Activated CD8-positive, alpha-beta memory T cell treated with anti-CD3 and anti-CD28 coated beads for 24 hours (primary cell): Measurements from ENCODE around the gene FBXW7.

Experiments
- DNase-seq: peaks from one replicate; pipeline ENCODE4 v3.0.0-alpha.2; 2020

Gene FBXW7

GRCh38 chr4:152421576-152421975, 114.3 kb downstream of the FBXW7 start:
- no peak for DNase-seq

DNA sequence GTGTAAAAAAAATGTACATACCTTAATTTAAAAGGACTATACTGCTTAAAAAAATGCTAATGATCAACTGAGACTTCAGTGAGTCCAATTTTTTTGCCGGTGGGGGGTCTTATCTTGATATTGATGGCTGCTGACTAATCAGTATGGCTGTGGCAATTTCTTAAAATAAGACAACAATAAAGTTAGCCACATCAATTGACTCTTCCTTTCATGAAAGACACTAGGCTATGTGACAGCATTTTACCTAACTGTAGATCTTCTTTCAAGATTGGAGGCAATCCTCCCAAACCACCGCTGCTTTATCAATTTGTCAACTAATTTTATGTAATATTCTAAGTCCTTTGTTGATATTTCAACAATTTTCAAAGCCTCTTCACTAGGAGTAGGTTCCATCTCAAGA, 116.1 kb downstream of the FBXW7 start:
- no peak for DNase-seq

DNA sequence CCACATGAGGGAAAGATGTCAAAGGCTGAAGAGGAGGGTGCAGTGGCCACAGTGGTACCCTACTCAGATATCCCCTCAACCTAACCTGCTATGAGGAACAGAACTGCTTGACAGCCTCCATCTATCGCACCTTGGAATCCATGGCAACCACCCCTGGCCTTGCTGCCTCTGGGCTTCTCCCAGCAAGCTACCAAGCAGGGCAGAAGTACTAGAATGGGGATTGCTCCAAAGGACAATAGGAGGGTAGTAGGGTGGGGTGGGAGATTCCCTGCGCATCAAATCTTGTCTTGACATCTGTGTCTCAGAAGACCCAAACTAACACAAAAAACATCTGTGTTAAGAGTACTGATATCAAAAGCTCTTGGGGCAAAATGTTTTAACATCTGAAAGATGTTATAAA, 118.2 kb downstream of the FBXW7 start:
- DNase-seq, result no peak

GRCh38 chr4:152415980-152416379, 119.9 kb downstream of the FBXW7 start:
- no peak for DNase-seq

DNA sequence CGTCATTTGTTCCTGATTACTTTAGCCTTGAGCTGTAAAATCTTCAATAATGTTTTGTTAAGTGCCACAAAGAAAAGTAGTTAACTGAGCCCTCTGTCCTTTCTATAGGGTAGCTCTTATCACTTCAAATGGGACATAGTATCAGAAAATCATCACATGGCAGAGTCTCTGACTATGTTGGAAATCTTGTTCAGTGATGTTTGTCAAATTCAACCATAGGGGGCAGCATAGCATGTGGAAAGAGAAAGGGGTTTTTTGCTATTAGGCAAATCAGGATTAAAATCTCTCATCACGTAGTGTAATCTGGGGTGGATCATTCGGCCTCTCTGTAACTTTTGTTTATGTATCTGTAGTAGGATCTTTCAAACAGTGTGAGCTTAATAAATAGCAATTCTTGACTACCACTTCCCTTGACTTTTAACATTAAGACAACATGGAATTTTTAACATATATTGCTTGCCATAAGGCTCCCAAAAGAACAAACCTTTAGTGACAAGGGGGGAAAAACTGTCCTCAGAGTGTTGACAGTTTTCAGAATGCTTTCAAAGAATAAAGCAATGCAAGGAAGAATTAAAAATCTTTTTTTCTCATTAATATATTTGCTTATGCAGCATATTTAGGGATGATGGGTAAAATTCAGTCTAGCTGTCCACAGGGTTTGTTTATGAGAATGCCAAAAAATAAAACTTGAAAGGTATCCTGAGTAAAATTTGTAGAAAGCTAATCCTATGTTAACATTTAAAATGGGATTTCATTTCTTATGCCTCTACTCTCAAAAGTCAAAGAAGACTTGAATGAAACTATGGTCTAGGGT, 127.2 kb downstream of the FBXW7 start:
- no peak for DNase-seq

DNA sequence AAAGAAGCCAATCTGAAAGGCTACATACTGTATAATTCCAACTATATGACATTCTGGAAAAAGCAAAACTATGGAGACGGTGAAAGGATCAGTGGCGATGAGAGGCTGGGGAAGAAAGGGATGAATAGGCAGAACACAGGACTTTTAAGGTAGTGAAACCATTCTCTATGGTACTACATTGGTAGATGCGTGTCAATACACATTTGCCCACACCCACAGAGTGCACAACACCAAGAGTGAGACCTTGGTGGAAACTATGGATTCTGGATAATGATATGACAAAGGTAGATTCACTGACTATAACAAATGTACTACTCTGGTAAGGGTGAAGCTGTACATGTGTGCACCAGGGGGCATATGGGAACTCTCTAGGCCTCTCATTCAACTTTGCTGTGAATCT, 134.5 kb downstream of the FBXW7 start:
- DNase-seq, result no peak

DNA sequence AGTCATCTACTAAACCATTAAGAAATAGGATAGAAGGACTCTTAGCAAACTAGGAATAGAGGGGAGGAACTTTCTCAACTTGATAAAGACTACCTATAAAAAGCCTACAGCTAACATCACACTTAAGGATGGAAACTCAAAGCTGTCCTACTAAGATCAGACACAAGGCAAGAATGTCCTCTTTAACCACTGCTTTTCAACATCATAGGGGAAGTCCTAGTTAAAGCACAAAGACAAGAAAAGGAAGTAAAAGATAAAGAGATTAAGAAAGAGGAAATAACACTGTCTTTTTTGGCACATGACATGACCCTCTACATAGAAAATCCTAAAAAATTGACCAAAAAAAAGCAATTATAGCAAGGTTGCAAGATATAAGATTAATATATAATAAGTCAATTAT, 136.6 kb downstream of the FBXW7 start:
- no peak for DNase-seq

DNA sequence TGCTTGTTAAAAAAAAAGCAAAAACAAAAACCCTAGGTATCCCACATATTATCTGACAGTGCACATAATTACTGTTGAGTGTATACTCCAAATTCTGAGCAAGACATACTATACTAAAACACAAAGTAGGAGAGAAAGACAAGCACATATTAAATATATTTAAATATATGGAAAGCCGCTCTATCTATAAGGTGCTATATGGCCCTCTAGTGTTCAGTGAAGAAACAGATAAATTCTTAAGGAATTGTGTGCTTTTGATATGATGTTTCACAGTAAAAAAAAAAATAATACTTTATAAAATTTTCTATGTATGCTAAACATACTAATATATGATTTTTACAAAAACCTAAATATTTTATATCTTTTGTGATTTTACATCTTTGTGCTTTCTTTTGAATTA, 137.8 kb downstream of the FBXW7 start:
- DNase-seq, result no peak

- no peak for DNase-seq
Measured at GRCh38 chr4:152394791-152395190, 141.1 kb downstream of the FBXW7 start.

DNA sequence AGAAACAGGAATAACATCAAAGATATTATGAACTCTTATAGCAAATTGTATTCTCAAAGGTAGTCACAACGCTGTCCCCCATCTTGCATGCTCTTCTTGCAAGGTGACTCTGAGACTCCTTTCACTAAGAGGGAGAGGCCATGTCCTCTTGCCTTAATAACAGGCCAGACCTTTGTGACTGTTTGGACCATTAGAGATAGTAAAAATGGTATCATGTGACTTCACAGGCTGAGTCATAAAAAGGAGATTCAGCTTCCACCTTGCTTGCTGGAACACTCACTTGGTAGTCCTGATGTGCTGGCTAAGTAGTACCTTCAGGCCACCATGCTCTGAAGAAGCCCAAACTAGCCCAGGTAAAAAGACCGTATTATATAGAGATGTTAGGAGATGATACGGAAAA, 143.8 kb downstream of the FBXW7 start:
- no peak for DNase-seq

DNA sequence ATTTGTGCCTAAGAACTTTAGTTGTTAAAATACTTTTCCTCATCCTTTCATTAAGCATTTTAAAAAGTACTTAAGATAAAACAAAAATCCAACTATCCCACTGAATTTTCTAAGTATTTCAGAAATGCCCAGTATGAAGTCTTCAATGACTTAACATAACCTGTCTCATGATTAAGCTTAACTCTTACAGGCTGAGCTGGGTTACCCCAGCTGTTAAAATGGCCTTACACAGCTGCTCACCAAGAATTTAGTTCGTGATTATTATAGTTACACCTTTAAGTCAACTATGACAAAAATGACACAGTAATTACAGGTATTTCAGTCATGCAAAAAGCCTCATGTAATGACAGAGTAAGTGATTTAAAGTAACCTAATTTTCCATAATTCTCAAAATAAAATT, 145.7 kb downstream of the FBXW7 start:
- no peak for DNase-seq

- DNase-seq, result no peak
Measured at GRCh38 chr4:152389359-152389758, 146.5 kb downstream of the FBXW7 start.

DNA sequence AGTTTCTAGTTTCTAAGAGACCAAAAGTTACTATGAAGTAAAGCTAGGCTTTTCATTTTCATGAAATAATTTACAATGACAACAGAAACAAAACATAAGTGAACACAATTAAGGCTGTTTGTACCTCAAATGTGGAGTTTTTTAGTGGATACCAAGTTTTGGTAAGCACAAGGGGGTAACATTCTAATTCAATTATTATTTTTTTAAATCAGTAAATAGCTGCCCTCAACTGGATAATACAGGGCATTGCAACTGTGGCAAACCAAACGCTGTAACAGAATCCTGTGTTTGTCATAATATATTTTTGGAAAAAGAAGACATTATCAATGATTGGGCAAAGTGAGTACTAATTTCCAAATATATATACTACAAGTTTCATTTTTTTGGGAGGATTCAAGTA, 150.3 kb downstream of the FBXW7 start:
- no peak for DNase-seq

DNA sequence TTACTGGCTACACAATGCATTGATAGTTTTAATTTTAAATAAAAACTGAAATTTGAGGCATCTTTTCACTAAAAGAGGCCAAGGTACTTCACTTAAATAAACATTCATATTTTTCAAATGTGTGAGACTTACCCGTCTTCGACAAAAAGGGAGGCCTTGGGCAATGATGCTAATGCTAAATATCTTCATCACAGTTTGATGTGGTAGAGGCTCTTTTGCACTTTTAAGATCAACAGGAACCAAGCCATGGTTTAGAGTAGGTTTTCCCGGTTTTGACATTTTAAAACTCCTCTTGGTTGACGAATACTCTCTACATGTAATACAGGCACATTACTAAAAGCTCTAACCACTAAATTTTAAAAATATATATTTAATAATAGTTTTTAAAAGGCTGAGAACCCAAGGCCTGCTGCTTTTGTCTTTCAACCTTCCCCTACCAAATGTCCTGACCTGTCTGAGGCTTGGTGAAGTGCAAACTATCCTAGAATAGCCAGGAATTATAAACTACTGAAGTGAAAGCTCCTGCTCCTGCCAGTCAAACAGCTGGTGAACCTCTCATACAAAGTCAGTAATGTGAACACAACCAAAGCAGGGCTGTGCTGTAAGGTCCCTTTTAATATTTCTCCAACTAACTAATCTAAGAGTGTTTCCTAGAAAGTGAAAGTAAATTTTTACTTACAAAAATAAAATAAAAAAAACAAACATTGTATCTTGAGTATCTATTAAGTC, 153.7 kb downstream of the FBXW7 start:
- DNase-seq, result no peak

DNA sequence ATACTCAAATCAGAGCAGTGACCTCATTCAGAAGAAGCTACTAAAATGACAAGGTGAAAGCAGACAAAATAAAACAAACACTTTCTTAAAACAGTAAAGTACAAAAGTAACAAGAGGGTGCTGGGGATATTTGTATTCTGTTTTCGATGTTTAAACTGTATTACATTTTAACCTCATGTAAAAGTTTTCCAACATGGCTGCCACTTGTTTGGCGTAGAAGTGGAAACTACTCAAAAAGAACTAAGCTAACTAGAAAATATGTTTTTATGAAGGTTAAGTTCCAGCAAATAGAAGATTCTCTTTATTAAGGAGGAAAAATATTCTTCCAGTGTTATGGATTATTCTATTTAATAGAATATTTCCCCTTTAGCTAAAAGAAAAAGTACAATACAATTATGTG, 155.0 kb downstream of the FBXW7 start:
- DNase-seq, result no peak

DNA sequence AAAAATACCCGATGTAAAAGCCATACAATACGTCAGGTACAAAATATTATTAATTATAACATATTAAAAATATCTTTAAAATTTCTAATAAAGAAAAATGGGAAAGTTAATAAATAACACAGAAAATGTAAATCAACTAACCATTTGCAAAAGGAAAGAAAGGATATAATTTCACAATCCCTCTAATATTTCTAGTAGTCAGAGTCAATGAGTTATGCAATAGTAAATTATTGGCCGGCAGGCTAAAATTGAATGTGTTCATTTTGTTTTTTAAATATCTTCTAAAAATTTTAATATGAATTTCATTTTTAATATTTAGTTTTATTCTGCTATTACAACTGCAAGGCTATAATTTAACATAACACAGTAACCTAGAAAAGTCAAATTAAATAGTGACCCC, 155.7 kb downstream of the FBXW7 start:
- DNase-seq, result no peak

DNA sequence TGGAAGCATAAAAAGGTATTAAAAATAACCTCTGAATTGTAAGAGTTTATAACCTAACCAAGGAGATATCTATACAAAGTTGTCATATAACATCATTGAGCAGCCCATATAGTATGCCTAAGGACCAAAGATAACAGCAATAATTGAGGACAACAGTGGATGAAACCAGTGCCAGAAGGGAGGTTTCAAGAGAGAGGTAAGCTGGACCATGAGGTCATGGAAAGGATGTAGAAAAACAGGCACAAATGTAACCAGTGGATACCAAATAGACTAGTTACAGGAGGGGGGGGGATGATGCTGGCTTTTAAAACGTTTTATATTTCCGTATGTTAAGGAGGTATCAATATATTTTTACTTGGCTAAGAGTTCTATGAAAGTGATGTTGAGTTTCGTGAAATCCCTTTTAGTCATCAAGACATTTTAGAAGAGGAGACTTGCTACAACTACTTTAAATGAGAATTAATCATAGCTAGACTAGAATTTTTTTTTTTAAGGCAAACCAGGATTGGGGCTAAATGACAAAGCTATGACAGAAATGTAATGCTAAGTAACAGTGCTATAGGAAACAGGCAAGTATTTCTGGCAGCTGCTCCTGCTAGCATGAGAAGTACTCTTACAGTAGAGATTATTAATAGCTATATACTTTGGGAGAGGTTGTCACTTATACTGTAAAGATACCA, 161.1 kb downstream of the FBXW7 start:
- DNase-seq, result no peak

DNA sequence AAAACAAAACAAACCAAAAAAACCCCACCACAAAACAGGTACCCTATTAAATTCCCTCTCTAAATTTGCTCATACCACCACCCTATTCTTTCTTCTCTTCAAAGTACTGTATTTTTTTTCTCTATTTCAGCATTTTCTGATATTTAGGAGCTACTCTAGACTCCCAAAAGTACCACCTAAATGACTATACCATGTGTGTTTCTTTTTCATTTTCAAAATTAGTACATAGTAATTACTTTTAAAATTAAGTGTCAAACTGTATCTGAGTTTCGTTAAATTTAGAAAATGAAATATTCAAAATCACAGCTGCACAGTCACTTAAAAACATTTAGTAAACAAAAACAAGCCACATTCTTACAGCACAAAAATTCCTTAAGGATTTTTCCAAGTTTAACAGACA, 161.7 kb downstream of the FBXW7 start:
- DNase-seq, result no peak

DNA sequence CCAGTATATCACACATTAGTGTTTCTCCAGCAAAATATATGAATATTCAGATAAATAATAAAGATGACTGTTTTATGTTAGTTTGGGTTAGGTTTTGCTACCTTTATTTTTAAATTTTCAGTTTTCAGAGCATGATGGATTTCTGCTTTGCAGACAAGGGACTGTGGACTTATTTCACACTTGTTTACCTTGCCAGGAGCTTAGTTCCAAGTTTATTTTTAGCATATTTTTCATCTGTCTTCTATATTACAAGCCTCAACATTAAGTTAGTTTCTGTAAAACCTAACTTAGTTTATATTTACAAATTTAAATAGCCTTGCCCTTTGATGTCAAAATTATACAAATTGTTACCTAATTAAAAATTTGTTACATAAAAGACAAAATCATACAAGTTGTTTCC, 163.4 kb downstream of the FBXW7 start:
- DNase-seq, result no peak

DNA sequence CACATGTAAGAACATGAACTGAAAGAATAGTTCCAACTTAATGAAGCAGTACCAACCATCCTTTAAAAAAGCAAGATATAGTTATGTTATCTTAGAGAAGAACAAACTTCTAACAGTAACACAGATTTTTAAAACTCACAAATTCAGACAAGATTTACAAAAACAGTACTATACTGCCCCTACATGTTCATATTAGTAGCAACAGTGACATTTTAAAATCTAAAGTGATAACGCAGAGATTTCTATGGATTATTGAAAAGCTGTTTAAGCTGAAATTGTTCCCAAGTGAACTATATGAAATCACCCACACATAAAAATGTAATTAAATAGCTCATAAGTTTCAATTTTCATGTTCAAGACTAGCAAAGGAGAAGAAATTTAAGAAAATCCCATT, 166.0 kb downstream of the FBXW7 start:
- no peak for DNase-seq

- no peak for DNase-seq
Measured at GRCh38 chr4:152369203-152369901, 166.5 kb downstream of the FBXW7 start.

GRCh38 chr4:152368001-152368400, 167.9 kb downstream of the FBXW7 start:
- no peak for DNase-seq

GRCh38 chr4:152364883-152365282, 171.0 kb downstream of the FBXW7 start:
- DNase-seq, result no peak
